Heart left ventricle (tissue), 13 donors: Measurements from ENCODE around the gene DIS3.
"Not testable (repeated sequence)": the region's sequence is repeated elsewhere in the genome, so short reads cannot be mapped to it uniquely, and the experiment has no call there.

Source experiments
- POLR2A ChIP-seq, 2 donors: fragments of 450-650 bp; IDR thresholded peaks; one replicate each; pipeline ENCODE4 v1.6.1; 2017; ENCODE audit warnings: antibody characterized with exemption in 2 of 2, mild to moderate bottlenecking in 2 of 2, moderate library complexity in 2 of 2
- TF ChIP-seq, protein P1 (sequence below), 12 donors: fragments of 200-600 bp; sonication (generic) in 4 of 12; IDR thresholded peaks; one replicate each; pipeline versions ENCODE4 v1.5.0 to v1.8.0; 2018 to 2022; ENCODE audit warnings: antibody characterized with exemption in 12 of 12, mild to moderate bottlenecking in 5 of 12
- donor health status: ischemic (EF 13 %, LVEDD 7.1; RV severe dilation, severe dysfunction).
- donor health status: DM: no; HTN: yes; CAD: no.
- donor health status: DM: no; HTN: no; CAD: no.
- donor health status: ischemic (EF 25% LVEDD 6.9; RV normal size, moderate dysfunction).
- donor health status: ischemic (EF 25% LVEDD 5.7; RV mildly dilated, moderate dysfunction).
- donor health status: ischemic (EF 35%, LVEDD 5.7; RV mildly dilated, moderate dysfunction).
- donor health status: nonischemic (EF 11% LVEDD 7.7; RV severe dilation, severe dysfunction).
- donor health status: DM: yes; HTN: yes; CAD: no.
- donor health status: PGD.
- donor health status: ischemic (EF 29% LVEDD 5.4; RV normal size, mild dysfunction).
- donor health status: nonischemic (EF 23%, LVEDD 6.1; RV moderate dilation, normal function).

DNA sequence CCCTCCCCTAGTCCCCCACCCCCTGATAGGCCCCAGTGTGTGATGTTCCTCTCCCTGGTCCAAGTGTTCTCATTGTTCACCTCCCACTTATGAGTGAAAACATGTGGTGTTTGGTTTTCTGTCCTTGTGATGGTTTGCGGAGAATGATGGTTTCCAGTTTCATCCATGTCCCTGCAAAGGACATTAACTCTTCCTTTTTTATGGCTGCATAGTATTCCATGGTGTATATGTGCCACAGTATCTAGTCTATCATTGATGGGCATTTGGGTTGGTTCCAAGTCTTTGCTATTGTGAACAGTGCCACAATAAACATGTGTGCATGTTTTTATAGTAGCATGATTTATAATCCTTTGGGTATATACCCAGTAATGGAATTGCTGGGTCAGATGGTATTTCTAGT is 24.8 kb upstream of the DIS3 start:
- TF ChIP-seq POLR2A (IDR thresholded peaks at IDR 0.05), result not testable (repeated sequence)
- TF ChIP-seq, protein P1, sequence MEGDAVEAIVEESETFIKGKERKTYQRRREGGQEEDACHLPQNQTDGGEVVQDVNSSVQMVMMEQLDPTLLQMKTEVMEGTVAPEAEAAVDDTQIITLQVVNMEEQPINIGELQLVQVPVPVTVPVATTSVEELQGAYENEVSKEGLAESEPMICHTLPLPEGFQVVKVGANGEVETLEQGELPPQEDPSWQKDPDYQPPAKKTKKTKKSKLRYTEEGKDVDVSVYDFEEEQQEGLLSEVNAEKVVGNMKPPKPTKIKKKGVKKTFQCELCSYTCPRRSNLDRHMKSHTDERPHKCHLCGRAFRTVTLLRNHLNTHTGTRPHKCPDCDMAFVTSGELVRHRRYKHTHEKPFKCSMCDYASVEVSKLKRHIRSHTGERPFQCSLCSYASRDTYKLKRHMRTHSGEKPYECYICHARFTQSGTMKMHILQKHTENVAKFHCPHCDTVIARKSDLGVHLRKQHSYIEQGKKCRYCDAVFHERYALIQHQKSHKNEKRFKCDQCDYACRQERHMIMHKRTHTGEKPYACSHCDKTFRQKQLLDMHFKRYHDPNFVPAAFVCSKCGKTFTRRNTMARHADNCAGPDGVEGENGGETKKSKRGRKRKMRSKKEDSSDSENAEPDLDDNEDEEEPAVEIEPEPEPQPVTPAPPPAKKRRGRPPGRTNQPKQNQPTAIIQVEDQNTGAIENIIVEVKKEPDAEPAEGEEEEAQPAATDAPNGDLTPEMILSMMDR (IDR thresholded peaks at IDR 0.05), result not testable (repeated sequence)
